ENCODE data around the gene NTMT2.
"Not testable (repeated sequence)": the region's sequence is repeated elsewhere in the genome, so short reads cannot be mapped to it uniquely, and the experiment has no call there.

NTMT2 gene

GRCh38 chr1:170162459-170163246 is 16.9 kb downstream of the NTMT2 start:
- DNase-seq, result peak; percentile 52

GRCh38 chr1:170164103-170164763 is 18.5 kb downstream of the NTMT2 start:
- DNase-seq, result no peak

- DNase-seq, result no peak
These were observed 20.9 kb downstream of the NTMT2 start for GRCh38 chr1:170166518-170167180.

GRCh38 chr1:170168265-170168664 is 22.5 kb downstream of the NTMT2 start:
- DNase-seq, result no peak

GRCh38 chr1:170170513-170170912 is 24.8 kb downstream of the NTMT2 start:
- DNase-seq, result not testable (repeated sequence)

GRCh38 chr1:170174395-170174794 is 28.6 kb downstream of the NTMT2 start:
- DNase-seq, result no peak

GRCh38 chr1:170175041-170175440 is 29.3 kb downstream of the NTMT2 start:
- no peak for DNase-seq

- no peak for DNase-seq
These were observed 29.7 kb downstream of the NTMT2 start for GRCh38 chr1:170175484-170175883.

GRCh38 chr1:170176772-170177171 is 31.0 kb downstream of the NTMT2 start:
- no peak for DNase-seq

- no peak for DNase-seq
These were observed 36.7 kb downstream of the NTMT2 start for GRCh38 chr1:170182442-170182841.

GRCh38 chr1:170192546-170192945 is 46.8 kb downstream of the NTMT2 start:
- DNase-seq, result no peak

GRCh38 chr1:170194451-170194850 is 48.7 kb downstream of the NTMT2 start:
- no peak for DNase-seq

GRCh38 chr1:170196490-170197236 is 50.9 kb downstream of the NTMT2 start:
- no peak for DNase-seq

- DNase-seq, result no peak
These were observed 52.3 kb downstream of the NTMT2 start for GRCh38 chr1:170198090-170198489.

GRCh38 chr1:170198584-170198983 is 52.8 kb downstream of the NTMT2 start:
- DNase-seq, result no peak

GRCh38 chr1:170200161-170200560 is 54.4 kb downstream of the NTMT2 start:
- no peak for DNase-seq

GRCh38 chr1:170200621-170201397 is 55.0 kb downstream of the NTMT2 start:
- DNase-seq, result no peak

- no peak for DNase-seq
These were observed 57.9 kb downstream of the NTMT2 start for GRCh38 chr1:170203693-170204092.

GRCh38 chr1:170204121-170204520 is 58.4 kb downstream of the NTMT2 start:
- no peak for DNase-seq

- DNase-seq, result no peak
These were observed 59.5 kb downstream of the NTMT2 start for GRCh38 chr1:170205301-170205700.

- no peak for DNase-seq
These were observed 63.4 kb downstream of the NTMT2 start for GRCh38 chr1:170209125-170209524.

GRCh38 chr1:170210142-170210541 is 64.4 kb downstream of the NTMT2 start:
- no peak for DNase-seq
